Measurements from ENCODE around the gene NR2E3. TPM values are rescaled to one million over a fixed set of nuclear protein-coding genes. Genes with fewer than 3 reads are reported as not detected.

Gene NR2E3
- 0.22 and 0.27 TPM in 2 replicates for total RNA-seq

DNA sequence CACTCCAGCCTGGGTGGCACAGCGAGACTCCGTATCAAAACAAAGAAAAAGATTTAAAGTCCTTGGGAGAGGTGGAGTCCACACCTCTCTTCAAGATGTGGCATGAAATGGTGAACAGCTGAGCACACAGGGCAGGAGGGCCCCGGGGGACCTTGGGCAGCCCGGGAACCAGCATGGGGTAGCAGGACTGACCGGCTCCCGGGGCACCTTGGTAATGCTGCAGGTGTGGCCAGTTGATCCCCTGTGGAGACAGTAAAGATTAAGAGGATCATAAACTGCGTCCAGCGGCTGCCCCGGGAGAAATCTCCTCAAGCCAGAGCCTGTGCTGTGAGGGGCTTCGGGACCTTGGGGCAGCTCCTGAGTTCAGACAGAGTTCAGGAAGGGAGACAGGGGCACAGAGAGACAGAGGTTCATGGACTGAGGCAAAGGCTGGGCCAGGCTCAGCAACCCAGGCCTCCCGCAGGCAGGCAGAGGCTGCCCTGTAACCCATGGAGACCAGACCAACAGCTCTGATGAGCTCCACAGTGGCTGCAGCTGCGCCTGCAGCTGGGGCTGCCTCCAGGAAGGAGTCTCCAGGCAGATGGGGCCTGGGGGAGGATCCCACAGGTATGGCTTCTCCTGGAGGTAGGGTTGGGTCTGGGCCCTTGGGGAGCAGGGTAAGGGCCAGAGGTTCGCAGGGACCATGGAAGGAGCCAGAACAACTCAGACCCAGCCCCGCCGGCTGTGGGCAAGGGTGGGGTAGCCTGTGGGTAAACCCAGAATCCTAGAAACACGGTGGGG lies at the start of gene NR2E3:
Gene NR2E3 (plus strand): TSS at position 299 of the 780 bp plus-strand sequence. CDS start 190 bp downstream, at position 489.

Small RNA genes lying within 50 kb of the gene (small RNA-seq; reads per million reads assigned to genes)
- not detected for gene RNA5SP399
